ENCODE results near the gene PHLPP1.

The PHLPP1 gene

DNA sequence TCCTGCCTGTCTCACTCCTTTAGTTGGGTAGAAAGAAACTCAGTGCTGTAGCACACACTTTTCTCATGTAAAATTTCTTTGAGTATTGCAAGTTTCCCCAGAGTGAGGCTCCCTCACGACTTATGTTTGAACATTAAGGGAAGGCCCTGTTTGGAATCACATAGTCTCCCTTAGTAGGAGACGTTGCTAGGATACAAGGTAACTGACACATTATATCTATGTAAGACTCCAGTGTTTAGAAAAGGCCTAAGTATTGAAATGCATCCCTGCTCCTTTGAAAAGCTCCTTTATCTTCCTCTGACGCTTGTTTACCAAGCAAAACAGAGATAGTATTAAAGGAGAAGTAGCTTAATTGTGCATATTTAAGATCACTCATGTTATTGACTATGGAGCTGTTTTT lies 248.2 kb downstream of the PHLPP1 start:
- no peaks in the 10 kb centered on the region for H3K27me3 ChIP-seq (ENCODE audit: control insufficient read depth, insufficient read depth, low read length)
- H3K9me3 ChIP-seq (ENCODE audit: control insufficient read depth, low read length): no peaks in the 10 kb centered on the region
- TF ChIP-seq CTCF (IDR thresholded peaks at IDR 0.05): no peak
- H3K4me1 ChIP-seq: no peaks in the 10 kb centered on the region
- no peak overlapping the region for H3K4me2 ChIP-seq (ENCODE audit: low read length)
- no peaks in the 10 kb centered on the region for H3K79me2 ChIP-seq
- no peak overlapping the region for H3K4me3 ChIP-seq (ENCODE audit: low read depth, low read length)
- H2AFZ ChIP-seq: no peak overlapping the region
- no peaks in the 10 kb centered on the region for H3K36me3 ChIP-seq (ENCODE audit: control insufficient read depth, insufficient read depth, low read length)
- H3K27ac ChIP-seq: no peak overlapping the region
- no peak overlapping the region for H3K9ac ChIP-seq

- no peak overlapping the region for H3K4me2 ChIP-seq (ENCODE audit: low read length)
- H3K36me3 ChIP-seq (ENCODE audit: control insufficient read depth, insufficient read depth, low read length): no peaks in the 10 kb centered on the region
- no peak overlapping the region for H2AFZ ChIP-seq
- H3K4me3 ChIP-seq (ENCODE audit: low read depth, low read length): no peak overlapping the region
- no peaks in the 10 kb centered on the region for H3K79me2 ChIP-seq
- no peaks in the 10 kb centered on the region for H3K4me1 ChIP-seq
- no peaks in the 10 kb centered on the region for H3K9me3 ChIP-seq (ENCODE audit: control insufficient read depth, low read length)
- H3K27ac ChIP-seq: no peak overlapping the region
- no peak for TF ChIP-seq CTCF (IDR thresholded peaks at IDR 0.05)
- H3K9ac ChIP-seq: no peak overlapping the region
- H3K27me3 ChIP-seq (ENCODE audit: control insufficient read depth, insufficient read depth, low read length): no peaks in the 10 kb centered on the region
Measured at GRCh38 chr18:62964432-62964831, 249.1 kb downstream of the PHLPP1 start.

GRCh38 chr18:62967089-62967488 lies 251.7 kb downstream of the PHLPP1 start:
- H3K9me3 ChIP-seq (ENCODE audit: control insufficient read depth, low read length): no peaks in the 10 kb centered on the region
- no peak for TF ChIP-seq CTCF (IDR thresholded peaks at IDR 0.05)

DNA sequence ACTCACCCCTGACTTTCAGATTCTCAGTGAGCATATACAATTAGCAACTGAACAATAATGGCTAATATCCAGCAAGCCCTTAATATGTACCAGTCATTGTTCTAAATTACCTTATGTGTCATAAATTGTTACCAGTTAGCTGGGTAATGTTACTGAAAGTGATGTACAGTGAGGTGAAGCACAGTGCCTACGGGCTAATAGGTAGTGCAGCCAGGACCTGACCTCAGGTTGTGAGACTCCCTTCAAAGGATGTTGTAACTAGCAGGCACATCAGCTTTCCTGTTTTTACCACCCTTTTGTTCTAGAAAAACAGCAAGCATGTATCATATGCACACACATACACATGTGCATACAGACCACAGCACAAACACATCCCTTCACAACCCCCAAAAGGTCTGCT lies 258.3 kb downstream of the PHLPP1 start:
- Histone ChIP-seq H3K36me3 (ENCODE audit: control insufficient read depth, insufficient read depth, low read length) (no peaks in the 10 kb centered on the region), H3K79me2 (no peaks in the 10 kb centered on the region), H3K4me1 (no peaks in the 10 kb centered on the region), H2AFZ (no peak overlapping the region), H3K27me3 (ENCODE audit: control insufficient read depth, insufficient read depth, low read length) (no peaks in the 10 kb centered on the region), H3K4me3 (ENCODE audit: low read depth, low read length) (no peak overlapping the region), H3K9me3 (ENCODE audit: control insufficient read depth, low read length) (no peaks in the 10 kb centered on the region), H3K4me2 (ENCODE audit: low read length) (no peak overlapping the region), H3K27ac (no peak overlapping the region), H3K9ac (no peak overlapping the region)
- TF ChIP-seq CTCF (IDR thresholded peaks at IDR 0.05): no peak

More at GRCh38 chr18:62967089-62967488, 251.7 kb downstream of the PHLPP1 start:
- H3K79me2 ChIP-seq: no peaks in the 10 kb centered on the region
- H3K36me3 ChIP-seq (ENCODE audit: control insufficient read depth, insufficient read depth, low read length): no peaks in the 10 kb centered on the region
- H3K27me3 ChIP-seq (ENCODE audit: control insufficient read depth, insufficient read depth, low read length): no peaks in the 10 kb centered on the region
- no peak overlapping the region for H3K9ac ChIP-seq
- no peak overlapping the region for H2AFZ ChIP-seq
- H3K4me2 ChIP-seq (ENCODE audit: low read length): no peak overlapping the region
- no peaks in the 10 kb centered on the region for H3K4me1 ChIP-seq
- no peak overlapping the region for H3K4me3 ChIP-seq (ENCODE audit: low read depth, low read length)
- no peak overlapping the region for H3K27ac ChIP-seq

- Histone ChIP-seq H3K4me3 (ENCODE audit: low read depth, low read length) (no peak overlapping the region), H3K4me2 (ENCODE audit: low read length) (no peak overlapping the region), H3K9me3 (ENCODE audit: control insufficient read depth, low read length) (no peaks in the 10 kb centered on the region), H3K79me2 (no peaks in the 10 kb centered on the region), H3K4me1 (no peaks in the 10 kb centered on the region), H3K36me3 (ENCODE audit: control insufficient read depth, insufficient read depth, low read length) (no peaks in the 10 kb centered on the region), H3K27me3 (ENCODE audit: control insufficient read depth, insufficient read depth, low read length) (no peaks in the 10 kb centered on the region), H2AFZ (no peak overlapping the region), H3K27ac (no peak overlapping the region), H3K9ac (no peak overlapping the region)
- no peak for TF ChIP-seq CTCF (IDR thresholded peaks at IDR 0.05)
Measured at GRCh38 chr18:62974388-62974787, 259.0 kb downstream of the PHLPP1 start.
